Cardiac fibroblast (primary cell): Measurements from ENCODE around the gene RBPJ.

Experiments
- DNase-seq, 2 donors: peaks; one replicate each; pipeline versions ENCODE4 v3.0.0 to v3.0.0-alpha.2; 2010; ENCODE audit warnings: low read depth in 2 of 2
- H3K4me3 ChIP-seq, 2 donors: replicated peaks in 1 of 2; 1 replicate in 1 of 2; 2 replicates in 1 of 2; pipeline ENCODE4 v1.5.1; 2011; ENCODE audit warnings: low read depth in 2 of 2, low read length in 2 of 2, mild to moderate bottlenecking in 2 of 2, moderate library complexity in 1 of 2
- TF ChIP-seq, protein P1 (sequence below): IDR thresholded peaks from one replicate; pipeline ENCODE4 v1.5.1; 2011; ENCODE audit warnings: low read depth, mild to moderate bottlenecking, low read length, inconsistent platforms

RBPJ gene

DNA sequence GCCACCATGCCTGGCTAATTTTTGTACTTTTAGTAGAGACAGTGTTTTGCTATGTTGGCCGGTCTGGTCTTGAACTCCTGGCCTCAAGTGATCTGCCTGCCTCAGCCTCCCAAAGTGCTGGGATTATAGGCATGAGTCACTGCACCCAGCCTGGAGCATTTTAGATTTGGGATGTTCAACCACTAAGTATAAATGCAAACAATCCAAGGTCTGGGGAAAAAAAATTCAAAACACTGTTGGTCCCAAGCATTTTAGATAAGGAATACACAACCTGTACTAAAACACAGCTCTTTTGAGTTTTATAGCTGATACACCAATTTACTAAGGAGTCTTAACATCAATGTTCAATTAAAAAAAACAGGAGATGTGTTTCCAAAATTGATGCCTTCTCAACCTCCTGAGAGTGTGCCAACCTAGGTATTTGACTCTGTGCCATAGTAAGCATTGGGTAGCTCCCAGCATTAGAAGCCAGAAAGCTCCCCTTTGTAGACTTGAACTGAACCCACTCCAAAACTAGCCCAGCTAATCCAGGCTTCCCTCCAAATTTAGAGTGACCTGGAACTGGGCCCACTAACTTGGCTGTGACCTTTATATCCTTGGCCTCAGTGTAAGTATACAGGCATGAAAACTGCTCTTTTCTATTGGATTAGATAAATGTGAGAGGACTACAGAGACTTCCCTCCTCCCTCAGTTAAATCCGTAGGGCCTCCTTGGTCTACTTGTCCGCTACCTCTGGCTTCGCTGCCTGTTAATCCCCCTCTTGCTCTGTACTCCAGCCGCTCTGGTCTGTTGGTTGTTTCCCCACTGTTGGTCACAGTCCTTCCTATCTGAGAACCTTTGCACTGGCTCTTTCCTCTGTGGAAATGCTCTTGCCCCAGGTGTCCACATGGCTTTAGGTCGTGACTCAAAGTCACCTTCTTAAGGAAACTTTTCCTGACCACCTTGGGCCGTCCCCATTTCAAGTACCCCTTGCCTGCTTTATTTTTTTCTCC is 91.9 kb downstream of the RBPJ start:
- TF ChIP-seq, protein P1, sequence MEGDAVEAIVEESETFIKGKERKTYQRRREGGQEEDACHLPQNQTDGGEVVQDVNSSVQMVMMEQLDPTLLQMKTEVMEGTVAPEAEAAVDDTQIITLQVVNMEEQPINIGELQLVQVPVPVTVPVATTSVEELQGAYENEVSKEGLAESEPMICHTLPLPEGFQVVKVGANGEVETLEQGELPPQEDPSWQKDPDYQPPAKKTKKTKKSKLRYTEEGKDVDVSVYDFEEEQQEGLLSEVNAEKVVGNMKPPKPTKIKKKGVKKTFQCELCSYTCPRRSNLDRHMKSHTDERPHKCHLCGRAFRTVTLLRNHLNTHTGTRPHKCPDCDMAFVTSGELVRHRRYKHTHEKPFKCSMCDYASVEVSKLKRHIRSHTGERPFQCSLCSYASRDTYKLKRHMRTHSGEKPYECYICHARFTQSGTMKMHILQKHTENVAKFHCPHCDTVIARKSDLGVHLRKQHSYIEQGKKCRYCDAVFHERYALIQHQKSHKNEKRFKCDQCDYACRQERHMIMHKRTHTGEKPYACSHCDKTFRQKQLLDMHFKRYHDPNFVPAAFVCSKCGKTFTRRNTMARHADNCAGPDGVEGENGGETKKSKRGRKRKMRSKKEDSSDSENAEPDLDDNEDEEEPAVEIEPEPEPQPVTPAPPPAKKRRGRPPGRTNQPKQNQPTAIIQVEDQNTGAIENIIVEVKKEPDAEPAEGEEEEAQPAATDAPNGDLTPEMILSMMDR: no peak
- DNase-seq: peak in 1 of 2 donors; percentile 69
- H3K4me3 ChIP-seq: no peak overlapping the region

DNA sequence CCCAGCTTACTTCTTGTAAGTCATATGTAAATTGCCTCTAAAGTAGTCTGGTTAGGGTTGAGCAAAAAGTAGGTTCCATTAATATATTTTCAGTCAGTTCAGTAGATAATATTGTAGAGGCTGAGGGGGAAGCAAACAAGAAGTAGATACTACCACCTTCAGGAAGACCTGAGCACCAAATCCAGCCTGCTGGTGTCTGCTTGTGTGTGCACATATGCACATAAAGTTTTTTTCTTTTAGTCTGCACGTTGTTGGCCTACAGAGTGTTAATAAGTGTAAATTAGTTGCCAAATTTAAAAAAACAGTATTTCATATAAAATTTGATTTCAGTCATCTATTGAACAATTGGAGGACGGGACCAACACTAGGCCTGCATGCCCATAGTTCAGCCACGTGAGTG is 92.8 kb downstream of the RBPJ start:
- DNase-seq: no peak
- no peak overlapping the region for H3K4me3 ChIP-seq
- TF ChIP-seq, protein P1: no peak

DNA sequence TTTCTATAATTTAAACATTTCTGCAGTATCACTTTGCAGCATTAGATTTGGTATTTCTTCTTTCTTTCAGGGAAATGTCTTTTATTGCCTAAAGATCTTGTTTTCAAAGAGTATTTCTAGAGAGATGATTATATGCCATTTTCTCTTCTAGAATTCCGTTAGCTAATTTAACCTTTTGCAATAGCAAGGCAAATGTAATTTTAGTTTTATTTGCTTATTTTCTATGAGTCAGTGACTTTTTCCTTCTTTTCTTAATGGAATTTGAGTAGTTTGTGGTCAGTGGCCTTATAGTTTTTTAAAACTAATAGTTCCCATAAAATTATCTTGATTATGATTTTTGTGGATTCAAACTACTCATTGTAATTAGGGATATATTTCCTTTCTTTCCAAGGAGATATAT is 97.3 kb downstream of the RBPJ start:
- no peak for DNase-seq
- H3K4me3 ChIP-seq: no peak overlapping the region

DNA sequence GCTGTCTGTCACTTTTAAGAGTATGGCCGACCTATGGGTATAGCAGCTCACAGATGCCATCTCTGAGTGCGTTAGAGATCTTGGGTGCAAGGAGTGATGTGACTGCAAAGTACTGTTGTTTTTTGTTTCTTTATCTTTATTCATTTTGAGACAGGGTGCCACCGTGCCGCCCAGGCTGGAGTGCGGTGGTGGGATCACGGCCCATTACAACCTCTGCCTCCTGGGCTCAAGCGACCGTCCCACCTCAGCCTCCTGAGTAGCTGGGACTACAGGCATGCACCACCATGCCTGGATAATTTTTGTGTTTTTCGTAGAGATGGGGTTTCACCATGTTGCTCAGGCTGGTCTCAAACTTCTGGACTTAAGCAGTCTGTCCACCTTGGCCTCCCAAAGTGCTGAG is 98.0 kb downstream of the RBPJ start:
- TF ChIP-seq, protein P1: no peak
- no peak overlapping the region for H3K4me3 ChIP-seq
- no peak for DNase-seq

More for the DNA sequence above, 97.3 kb downstream of the RBPJ start:
- TF ChIP-seq, protein P1: no peak

DNA sequence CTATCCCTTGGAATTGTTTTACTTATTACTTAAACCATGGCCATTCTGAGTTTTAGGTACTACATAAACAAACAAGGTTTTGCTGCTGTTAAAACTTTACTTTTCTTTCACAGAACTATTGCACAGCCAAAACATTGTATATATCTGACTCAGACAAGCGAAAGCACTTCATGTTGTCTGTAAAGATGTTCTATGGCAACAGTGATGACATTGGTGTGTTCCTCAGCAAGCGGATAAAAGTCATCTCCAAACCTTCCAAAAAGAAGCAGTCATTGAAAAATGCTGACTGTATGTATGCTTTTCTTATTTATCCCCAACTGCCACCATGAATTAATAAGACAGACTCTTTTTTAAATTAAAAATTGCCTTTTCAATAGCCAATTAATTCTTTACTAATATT is 99.6 kb downstream of the RBPJ start:
- H3K4me3 ChIP-seq: no peak overlapping the region
- DNase-seq: peak in 1 of 2 donors; percentile 73
- TF ChIP-seq, protein P1: no peak

DNA sequence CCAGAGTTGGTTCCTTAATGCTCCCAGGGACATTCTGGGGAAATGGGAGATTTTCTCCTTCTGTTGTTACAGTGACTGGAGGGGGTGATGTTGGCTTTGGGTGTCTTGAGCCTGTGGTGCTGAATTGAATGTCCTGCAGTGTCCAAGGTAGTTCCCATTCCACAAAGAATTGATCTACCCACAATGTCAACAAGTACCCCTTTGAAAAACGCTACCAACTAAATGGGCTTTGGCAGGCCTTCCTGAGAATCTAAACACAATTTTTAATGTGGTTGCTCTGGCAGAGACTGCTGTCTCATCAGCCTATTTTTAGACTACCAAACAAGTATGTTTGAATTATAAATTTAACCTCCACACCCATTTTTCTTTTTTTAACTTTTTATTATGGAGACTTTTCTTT is 100.1 kb downstream of the RBPJ start:
- DNase-seq: no peak
- TF ChIP-seq, protein P1: no peak
- H3K4me3 ChIP-seq: no peak overlapping the region
